ENCODE measurements around the gene SHKBP1. TPM values are rescaled to one million over a fixed set of nuclear protein-coding genes. Genes with fewer than 3 reads are reported as not detected.

The SHKBP1 gene
- total and polyA plus RNA-seq, 9 of the 15 experiments (the other 6 are each of a cell fraction or from before 2014, with no cell fraction given): 1.2 to 58.1 (median 22.3) TPM

DNA sequence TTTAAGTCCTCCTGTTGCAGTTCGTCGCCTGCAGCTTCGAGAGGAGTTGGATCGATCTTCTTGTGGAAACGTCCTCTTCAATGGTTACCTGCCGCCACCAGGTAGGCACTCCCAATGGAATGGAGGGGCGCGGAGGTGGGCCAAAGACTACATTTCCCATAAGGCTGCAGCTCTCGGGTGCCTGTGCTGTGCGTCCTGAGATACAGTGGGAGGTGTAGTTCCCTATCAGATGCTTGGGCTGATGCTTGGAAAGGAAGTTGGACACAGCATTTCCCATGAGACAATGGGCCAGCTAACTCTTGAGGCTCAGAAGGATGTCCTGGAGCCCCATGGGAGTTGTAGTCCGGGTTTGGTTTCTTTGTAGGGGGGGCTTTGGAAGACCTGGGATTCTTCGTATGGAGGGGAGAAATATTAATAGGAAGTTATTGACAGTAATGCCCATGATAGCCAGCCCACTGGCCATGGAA is 1.8 kb downstream of the SHKBP1 start (continued):
- TF ChIP-seq DNMT1 (IDR thresholded peaks at IDR 0.05): no peak
- no peak for TF ChIP-seq FOXJ3 (CRISPR knock-in tag; IDR thresholded peaks at IDR 0.05)
- peak in 1 of 2 experiments; percentile 60; a peak in 1 of 4 replicates for TF ChIP-seq ARNT (IDR thresholded peaks at IDR 0.05)
- TF ChIP-seq NR3C1 (CRISPR knock-in tag; IDR thresholded peaks at IDR 0.05): no peak
- no peak for TF ChIP-seq ZFPM2 (CRISPR knock-in tag; IDR thresholded peaks at IDR 0.05)
- TF ChIP-seq ZNF184 (CRISPR knock-in tag; IDR thresholded peaks at IDR 0.05): no peak
- TF ChIP-seq RAD21 (CRISPR knock-in tag; conservative IDR thresholded peaks at IDR 0.05 in 1 of 2, IDR thresholded peaks at IDR 0.05 in 1 of 2): no peak
- TF ChIP-seq SMAD4 (CRISPR knock-in tag; conservative IDR thresholded peaks at IDR 0.05): no peak
- TF ChIP-seq, protein P1, sequence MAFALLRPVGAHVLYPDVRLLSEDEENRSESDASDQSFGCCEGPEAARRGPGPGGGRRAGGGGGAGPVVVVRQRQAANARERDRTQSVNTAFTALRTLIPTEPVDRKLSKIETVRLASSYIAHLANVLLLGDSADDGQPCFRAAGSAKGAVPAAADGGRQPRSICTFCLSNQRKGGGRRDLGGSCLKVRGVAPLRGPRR (CRISPR knock-in tag; IDR thresholded peaks at IDR 0.05): no peak
- TF ChIP-seq NFIX (CRISPR knock-in tag; IDR thresholded peaks at IDR 0.05; ENCODE audit: low read depth): no peak
- TF ChIP-seq CHD4 (IDR thresholded peaks at IDR 0.05; ENCODE audit: insufficient read depth, insufficient replicate concordance, low read depth, low read length, poor library complexity, severe bottlenecking): no peak
- peak; percentile 32; the same call in 1 of the 2 replicates for TF ChIP-seq GATA2 (CRISPR knock-in tag; IDR thresholded peaks at IDR 0.05)
- TF ChIP-seq TEAD4 (IDR thresholded peaks at IDR 0.05; ENCODE audit: low read length): no peak
- TF ChIP-seq TEAD4 (CRISPR knock-in tag; IDR thresholded peaks at IDR 0.05; ENCODE audit: borderline replicate concordance): no peak
- TF ChIP-seq NONO (IDR thresholded peaks at IDR 0.05; ENCODE audit: low read depth in 2 of 2, low read length in 1 of 2): no peak
- TF ChIP-seq, protein P2, sequence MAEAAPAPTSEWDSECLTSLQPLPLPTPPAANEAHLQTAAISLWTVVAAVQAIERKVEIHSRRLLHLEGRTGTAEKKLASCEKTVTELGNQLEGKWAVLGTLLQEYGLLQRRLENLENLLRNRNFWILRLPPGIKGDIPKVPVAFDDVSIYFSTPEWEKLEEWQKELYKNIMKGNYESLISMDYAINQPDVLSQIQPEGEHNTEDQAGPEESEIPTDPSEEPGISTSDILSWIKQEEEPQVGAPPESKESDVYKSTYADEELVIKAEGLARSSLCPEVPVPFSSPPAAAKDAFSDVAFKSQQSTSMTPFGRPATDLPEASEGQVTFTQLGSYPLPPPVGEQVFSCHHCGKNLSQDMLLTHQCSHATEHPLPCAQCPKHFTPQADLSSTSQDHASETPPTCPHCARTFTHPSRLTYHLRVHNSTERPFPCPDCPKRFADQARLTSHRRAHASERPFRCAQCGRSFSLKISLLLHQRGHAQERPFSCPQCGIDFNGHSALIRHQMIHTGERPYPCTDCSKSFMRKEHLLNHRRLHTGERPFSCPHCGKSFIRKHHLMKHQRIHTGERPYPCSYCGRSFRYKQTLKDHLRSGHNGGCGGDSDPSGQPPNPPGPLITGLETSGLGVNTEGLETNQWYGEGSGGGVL (CRISPR knock-in tag; IDR thresholded peaks at IDR 0.05): no peak
- TF ChIP-seq HCFC1 (IDR thresholded peaks at IDR 0.05; ENCODE audit: low read depth, low read length): peak; percentile 99
- TF ChIP-seq, protein P3, sequence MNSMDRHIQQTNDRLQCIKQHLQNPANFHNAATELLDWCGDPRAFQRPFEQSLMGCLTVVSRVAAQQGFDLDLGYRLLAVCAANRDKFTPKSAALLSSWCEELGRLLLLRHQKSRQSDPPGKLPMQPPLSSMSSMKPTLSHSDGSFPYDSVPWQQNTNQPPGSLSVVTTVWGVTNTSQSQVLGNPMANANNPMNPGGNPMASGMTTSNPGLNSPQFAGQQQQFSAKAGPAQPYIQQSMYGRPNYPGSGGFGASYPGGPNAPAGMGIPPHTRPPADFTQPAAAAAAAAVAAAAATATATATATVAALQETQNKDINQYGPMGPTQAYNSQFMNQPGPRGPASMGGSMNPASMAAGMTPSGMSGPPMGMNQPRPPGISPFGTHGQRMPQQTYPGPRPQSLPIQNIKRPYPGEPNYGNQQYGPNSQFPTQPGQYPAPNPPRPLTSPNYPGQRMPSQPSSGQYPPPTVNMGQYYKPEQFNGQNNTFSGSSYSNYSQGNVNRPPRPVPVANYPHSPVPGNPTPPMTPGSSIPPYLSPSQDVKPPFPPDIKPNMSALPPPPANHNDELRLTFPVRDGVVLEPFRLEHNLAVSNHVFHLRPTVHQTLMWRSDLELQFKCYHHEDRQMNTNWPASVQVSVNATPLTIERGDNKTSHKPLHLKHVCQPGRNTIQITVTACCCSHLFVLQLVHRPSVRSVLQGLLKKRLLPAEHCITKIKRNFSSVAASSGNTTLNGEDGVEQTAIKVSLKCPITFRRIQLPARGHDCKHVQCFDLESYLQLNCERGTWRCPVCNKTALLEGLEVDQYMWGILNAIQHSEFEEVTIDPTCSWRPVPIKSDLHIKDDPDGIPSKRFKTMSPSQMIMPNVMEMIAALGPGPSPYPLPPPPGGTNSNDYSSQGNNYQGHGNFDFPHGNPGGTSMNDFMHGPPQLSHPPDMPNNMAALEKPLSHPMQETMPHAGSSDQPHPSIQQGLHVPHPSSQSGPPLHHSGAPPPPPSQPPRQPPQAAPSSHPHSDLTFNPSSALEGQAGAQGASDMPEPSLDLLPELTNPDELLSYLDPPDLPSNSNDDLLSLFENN (IDR thresholded peaks at IDR 0.05; ENCODE audit: low read depth in 2 of 2, low read length in 2 of 2): no peak; a peak in 1 of 4 replicates
- no peak for TF ChIP-seq TAF7 (tag; IDR thresholded peaks at IDR 0.05)
- no peak for TF ChIP-seq ZNF23 (CRISPR knock-in tag; IDR thresholded peaks at IDR 0.05)
- TF ChIP-seq, protein P4, sequence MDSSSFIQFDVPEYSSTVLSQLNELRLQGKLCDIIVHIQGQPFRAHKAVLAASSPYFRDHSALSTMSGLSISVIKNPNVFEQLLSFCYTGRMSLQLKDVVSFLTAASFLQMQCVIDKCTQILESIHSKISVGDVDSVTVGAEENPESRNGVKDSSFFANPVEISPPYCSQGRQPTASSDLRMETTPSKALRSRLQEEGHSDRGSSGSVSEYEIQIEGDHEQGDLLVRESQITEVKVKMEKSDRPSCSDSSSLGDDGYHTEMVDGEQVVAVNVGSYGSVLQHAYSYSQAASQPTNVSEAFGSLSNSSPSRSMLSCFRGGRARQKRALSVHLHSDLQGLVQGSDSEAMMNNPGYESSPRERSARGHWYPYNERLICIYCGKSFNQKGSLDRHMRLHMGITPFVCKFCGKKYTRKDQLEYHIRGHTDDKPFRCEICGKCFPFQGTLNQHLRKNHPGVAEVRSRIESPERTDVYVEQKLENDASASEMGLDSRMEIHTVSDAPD (CRISPR knock-in tag; IDR thresholded peaks at IDR 0.05): no peak
- TF ChIP-seq CBX5 (IDR thresholded peaks at IDR 0.05; ENCODE audit: borderline replicate concordance, low read depth): no peak
- TF ChIP-seq ERF (CRISPR knock-in tag; IDR thresholded peaks at IDR 0.05): no peak

Data from K562 (cell line).